GM23248 (cell line): ENCODE measurements around the gene ARRDC1.

Source experiments
- EZH2 ChIP-seq: fragments of 200-600 bp; sonication (generic); IDR thresholded peaks from 2 replicates; pipeline ENCODE4 v1.6.1; 2018; ENCODE audit warnings: antibody characterized with exemption, mild to moderate bottlenecking; ENCODE audit not compliant: insufficient read depth, poor library complexity, severe bottlenecking
- EZH2phosphoT487 ChIP-seq: fragments of 200-600 bp; sonication (generic); IDR thresholded peaks from 2 replicates; pipeline ENCODE4 v1.6.1; 2018; ENCODE audit warnings: antibody characterized with exemption, moderate library complexity, mild to moderate bottlenecking, low read depth; ENCODE audit not compliant: insufficient read depth

GRCh38 chr9:137643921-137644320 is 38.4 kb downstream of the ARRDC1 start:
- TF ChIP-seq EZH2, result no peak
- no peak for TF ChIP-seq EZH2phosphoT487
